Amygdala (tissue), 56 donors: ENCODE data around the gene SIDT2.
A peak's percentile ranks its signal among the peaks of the same experiment; 100 is the strongest.

Source experiments
- DNase-seq, 56 donors: peaks; one replicate each; lab custom pipeline; 2025; lab: John Stamatoyannopoulos, UW

Gene SIDT2

DNA sequence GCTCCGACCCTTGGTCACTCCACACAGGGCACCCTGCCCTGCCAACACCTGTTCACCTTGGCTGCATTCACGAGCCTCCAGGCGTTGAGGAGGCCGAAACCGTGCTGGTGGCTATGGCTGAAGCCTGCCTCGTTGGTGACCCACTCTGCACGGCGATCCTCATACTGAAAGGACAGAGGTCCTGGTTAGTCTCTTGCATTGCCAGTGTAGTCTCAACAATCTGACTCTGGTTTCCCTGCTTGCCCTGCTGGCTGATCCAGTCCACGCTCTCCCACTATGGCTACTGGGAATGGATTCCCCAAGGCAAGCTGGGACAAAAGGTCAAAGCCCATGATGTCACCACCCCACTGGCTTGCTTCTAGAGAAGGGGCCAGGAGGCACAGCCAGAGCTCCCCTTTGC lies 40.5 kb downstream of the SIDT2 start:
- DNase-seq: no peak

DNA sequence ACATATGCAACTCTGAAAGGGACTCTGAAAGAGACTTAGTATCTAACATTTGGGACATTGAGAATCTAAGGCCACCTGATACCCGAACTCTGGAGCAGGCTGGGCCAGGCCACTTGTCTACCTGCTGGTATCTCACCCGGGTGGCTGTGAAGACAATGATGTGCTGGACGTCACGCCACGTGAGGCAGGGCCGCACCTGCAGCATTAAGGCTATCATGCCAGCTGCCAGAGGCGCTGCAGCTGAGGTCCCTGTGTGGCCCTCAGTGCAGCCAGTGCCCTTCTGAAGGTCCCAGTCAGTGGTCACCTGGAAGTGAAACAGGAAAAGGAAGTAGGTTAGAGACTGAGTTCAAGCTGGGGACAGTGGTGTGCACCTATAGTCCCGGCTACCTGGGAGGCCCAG lies 40.9 kb downstream of the SIDT2 start:
- DNase-seq: no peak

DNA sequence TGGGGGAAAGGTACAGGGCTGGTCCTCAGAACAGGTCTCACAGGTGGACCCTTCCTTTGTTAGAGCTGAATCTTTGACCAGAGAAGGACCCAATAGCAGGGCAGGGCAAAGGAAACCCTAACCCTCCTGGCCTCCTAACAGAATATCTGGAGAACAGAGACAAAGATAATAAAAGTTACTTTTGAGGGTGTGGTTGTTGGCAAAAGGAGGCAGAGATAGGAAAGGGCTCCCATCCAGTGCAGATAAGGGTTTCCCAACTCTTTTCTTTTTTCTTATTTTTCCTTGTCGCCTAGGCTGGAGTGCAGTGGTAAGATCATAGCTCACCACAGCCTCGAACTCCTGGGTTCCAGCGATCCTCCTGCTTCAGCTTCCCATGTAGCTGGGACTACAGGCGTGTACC lies 41.5 kb downstream of the SIDT2 start:
- DNase-seq: no peak

DNA sequence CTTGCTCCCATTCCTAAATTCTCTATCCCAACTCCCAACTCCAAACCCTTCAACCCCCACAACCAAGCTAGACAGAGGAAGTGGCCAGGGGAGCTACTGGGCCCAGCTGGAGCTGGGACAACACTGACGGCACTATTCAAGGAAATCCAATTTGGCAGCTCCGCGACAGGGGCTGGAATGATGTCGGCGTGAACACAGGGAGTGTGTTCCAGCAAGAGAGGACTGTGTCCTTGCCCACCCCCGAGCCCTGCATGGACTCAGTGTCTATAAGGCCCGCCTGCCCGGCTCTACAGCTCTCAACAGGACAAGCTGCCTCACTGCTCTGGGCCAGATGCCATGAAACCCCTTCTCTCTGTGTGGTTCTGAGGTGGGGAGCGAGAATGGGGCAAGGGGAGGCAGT lies 42.0 kb downstream of the SIDT2 start:
- DNase-seq: peak in 42 of 56 donors; percentile 26 to 83 (median 60)

DNA sequence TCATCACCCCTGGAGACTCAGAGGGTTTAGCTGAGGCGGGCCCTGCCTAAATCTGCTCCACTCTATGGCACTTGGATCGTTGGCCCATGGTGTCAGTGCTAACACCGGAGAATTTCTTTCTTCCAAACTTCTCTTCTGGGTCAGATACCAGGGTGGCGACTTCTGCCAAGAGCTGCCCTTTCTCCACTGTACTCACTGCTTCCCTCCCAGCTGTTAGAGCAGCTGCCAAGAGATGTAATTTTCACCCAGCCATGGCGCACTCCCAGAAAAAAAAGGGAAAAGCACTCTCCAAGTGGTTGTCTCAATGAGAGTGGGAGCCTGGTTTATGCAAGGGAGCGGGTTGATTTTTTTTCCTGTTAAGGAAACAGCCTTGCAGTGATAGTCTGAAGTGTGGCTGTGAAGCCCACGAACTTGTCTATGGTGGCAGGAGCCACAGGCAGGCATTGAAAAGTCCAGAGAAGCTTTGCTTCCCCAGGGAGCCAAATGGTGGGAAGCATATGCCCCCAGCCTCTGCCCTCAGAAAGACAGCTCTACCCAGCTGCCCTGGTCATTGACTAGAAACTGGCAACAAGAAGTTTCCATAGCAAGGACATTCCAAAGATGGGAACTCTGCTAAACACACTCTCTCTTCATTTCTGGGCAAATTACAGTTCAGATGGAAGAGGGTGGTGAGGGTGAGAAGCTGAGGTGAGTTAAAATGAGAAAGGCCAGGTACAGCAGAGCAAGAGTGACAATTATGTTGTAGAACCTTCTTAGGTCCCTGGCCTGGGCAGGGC lies 42.6 kb downstream of the SIDT2 start:
- DNase-seq: peak in 7 of 56 donors; percentile 28 to 61 (median 41)

DNA sequence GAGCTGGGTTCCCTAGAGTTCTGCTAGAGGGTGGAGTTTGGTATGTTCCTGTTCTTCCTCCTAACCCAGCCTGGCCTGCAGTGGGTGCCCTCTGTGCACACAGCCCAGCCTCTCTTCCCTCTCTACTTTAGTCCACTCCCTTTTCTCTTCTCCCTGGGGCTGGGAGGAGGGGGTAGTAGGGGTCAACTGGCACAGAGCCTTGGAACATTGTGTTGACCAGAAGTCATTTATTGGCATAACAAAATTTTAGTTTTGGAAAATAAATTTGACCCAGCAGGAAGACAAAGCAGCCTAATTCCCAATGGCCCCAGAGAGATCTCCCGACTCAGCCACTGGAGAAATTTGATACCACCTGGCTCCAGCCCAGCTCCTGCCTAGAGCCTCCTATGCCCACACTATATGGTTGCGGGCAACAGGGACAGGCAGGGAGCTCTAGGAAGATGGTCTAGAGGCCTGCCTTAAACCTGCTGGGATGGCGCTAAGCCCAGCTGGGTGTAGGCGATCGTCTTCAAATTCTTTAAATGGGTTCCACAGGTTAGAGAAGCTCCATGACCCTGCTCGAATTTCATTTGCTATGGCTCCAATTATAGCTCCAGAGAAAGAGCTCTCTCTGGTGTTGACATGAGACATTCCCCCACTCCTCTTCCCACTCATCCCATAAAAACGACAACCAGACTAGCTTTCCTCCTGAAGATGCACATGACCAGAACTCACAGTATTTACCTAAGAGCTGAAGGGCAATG lies 43.4 kb downstream of the SIDT2 start:
- DNase-seq: peak in 1 of 56 donors; percentile 23

DNA sequence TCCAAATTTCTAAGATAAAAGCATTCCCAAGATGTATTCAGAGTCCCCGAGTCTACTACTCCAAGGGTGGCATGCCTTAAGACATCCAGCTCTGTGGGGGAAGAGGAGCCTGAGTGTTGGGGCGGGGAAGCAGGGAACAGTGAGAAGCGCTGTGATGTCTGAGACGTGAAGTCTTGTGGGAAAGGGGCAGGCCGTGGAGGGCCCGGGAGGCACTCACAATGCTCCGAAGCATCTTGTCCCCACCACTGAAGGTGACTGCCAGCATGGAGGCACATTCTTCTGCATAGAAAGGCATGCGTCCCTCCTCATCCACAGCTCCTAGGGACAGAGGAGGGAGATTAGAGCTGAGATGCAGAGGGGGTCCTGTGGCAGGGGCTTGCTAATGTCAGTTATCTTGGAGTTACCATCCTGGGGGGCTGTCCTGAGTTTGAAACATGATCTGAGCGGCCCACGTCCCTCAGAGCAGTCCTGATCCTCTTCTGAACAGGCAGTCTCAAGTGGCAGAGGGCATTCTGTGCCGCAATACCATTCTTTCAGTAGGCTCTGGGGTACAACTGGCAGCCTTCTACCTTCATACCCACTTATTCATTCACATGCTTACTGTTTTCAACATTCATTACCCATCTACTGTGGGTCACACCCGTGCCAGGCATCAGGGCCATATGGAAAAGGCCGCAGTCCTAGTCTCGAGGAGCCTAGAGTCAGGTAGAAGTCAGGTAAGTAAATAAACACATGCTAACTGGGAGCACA lies 44.6 kb downstream of the SIDT2 start:
- DNase-seq: no peak

DNA sequence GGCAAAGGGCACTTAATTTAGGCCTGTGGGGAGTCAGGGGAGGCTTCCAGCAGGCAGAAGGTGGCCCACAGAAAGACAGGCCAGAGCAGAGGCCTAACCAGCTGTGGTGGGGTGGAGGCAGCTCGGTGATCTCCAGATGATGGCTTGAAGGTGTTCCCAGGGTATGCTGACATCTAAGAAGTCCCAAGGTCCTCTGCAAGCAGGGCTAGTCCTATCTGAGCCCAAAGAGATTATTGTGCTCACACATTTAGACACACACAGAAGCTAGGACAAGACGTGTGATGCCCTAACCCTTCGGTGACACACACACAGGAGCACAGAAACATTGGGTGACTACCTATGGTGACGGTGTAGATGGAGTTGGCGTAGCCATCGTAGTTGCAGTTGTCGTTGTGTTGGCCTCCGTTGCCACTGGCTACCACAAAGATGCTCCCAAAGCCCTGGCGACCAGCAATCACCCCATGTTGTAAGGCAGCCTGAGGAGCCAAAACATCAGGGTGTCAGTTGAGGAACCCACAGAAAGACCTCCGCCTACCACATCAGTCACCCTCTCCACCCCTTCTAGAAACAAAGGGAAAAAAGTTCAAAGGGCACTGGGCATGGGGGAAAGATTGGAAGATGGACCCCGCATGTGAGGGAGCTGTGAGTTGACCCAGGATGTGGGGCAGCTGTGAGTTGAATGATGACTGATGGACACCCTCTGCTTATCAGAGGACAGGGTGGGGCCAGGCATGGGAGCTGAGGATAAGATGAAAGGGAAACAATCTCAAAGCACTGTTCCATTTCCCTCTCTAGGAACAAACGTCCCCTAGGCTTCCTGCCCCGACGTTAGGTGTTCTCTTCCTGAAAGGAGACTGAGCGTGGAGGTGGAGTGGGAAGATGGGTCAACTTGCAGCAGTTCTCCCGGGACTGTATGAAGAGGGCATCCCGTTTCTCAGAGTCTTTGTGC lies 45.5 kb downstream of the SIDT2 start:
- no peak for DNase-seq

DNA sequence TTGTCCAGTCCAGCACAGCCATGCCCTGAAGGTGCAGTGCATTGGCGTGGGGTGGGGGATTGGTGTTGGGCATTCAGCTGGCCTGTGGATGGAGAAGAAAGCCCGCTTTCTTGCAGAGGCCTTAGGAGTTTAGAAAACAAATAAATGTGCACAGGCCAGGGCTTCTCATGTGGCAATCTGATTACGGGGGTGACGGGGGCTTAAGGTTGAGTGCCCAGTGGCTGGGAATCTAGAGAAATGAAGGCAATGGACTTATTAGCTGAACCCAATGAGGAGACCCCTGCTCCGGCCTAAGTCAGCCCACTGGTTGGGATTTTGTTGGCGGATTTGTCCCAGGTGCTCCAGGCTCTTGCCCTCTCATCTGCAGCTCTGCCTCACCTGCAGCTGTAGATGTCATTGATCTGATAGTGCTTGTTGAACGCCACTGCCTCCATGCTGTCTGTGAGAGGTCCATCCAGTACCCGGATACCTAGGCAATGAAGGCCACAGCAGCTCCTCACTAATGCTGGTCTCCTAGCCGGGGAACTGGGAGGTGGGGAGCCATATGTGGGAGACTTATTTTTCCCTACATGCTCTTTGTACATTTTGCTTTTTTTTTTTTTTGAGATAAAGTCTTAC lies 47.1 kb downstream of the SIDT2 start:
- DNase-seq: no peak

DNA sequence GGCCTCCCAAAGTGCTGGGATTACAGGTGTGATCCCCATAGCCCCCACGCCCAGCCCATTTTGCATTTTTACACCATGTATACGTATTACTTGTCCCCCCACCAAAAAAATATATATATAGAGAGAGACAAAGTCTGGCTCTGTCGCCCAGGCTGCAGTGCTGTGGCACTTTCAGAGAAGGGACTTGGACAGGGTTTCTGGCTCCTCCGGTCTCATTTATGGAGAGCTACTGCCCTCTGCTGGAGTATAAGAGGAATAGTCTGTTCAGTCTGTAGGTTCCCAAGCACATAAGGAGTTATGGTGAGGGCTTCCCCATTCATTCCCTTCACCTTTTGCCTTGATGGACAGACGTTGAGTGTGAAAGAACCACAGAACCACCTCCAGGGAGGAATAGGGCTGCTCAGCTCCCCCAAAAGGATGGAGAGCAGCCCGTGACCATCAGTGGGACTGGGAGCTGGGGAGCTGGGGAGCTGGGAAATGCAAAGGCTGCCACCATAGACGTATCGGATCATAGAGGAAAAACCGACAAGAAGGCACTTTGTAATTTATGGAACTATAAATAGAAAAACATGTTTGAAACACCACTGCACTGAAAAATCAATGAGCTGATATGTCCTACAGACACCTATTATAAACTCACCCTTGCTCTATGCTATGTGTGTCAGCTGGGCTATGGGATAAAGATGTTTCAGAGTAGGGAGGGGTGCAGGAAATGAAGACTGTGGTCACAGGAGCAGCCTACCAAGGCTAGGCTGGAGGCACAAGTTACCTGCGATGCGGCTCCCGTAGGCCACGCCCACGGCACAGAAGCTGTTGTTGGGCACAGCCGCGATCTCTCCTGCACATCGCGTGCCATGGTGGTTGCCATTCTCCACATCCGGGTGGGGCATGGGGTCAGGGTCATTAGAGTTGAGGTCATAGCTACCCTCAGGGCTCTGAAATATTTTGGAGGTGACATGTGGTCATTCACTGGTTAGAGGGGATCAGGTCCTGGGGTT lies 48.1 kb downstream of the SIDT2 start:
- DNase-seq: peak in 28 of 56 donors; percentile 15 to 70 (median 34)

DNA sequence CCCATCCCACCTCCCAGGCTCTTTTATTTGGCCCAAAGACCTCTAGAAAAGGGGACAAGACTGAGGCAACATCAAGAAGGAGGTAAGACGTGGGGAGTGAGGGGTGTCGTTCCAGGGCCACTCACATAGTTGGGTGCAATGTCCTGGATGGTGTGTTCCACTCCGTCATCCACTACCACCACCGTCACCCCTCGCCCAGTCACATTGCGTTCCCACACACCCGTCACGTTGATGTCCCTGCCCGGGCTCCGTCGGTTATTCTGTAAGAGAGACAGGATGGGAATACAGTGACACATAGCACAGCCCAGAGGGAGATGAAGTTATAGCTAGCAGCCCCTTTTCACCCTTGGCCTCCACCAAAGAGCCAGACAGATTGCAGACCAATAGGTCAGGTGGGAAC lies 49.5 kb downstream of the SIDT2 start:
- DNase-seq: no peak

DNA sequence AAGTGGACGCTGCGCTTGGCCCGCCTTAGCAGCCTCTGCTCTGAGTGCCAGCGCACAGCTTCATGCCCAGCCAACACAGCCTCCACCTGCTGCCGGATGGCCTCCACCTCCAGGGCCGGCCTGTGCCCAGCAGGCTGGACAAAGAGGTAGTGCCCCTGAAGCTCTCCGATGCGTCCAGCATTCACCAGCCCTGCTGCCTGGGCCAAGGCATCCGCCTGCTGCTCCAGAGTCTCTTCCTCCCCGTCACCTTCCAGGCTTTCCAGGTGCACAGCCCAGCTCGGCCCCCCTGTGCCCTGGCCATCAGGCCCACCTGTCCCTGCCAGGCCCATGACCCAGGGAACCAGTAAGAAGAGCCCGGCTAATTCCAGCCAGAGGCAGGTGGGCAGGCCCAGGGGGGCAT lies 50.9 kb downstream of the SIDT2 start:
- DNase-seq: no peak

DNA sequence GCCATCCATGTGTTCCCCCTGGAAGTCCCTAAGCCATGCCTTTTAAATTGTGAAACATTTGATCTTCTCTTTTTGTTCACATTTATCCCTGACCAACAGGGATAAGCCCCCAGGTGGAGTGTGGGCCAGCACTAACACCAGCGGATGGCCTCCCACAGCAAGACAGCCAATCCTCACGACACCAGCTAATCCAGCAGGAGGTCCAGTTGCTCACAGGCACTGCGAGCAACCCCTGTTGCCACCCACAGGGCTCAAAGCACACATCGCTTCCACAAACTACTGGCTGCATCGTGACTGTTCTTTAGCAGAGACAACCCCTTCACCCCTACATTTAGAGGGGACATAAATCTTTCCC lies 51.4 kb downstream of the SIDT2 start:
- no peak for DNase-seq

DNA sequence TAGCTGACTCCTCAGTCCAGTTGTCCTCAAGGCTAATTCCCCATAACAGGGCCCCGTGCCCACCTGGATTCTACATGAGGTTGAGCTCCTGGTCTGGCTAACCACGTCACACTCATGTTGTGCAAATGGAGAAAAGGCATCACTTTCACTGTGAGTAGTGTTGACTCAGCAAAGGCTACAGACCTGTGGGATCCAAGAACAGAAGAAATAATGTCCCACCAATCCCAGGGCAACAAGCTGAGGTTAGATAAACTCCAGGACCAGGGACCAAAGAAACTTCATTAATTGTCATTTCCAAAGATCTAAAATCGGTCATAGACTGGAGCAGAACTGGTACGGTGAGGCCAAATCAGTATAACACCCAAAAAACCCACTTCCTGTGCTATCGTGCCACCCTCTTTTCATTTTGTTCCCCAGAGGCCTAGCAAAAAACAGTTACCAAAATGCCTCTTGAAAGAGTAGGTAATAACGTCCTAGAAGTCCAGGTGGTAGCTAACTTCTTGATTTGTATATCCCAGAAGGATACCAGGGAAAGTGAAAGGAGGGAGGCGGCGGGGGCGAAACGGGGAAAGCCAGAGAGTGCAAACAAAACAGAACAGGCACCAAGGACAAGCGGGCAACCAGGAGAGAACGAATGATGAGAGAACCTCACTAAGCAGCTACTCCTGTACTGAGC lies 51.9 kb downstream of the SIDT2 start:
- DNase-seq: no peak

DNA sequence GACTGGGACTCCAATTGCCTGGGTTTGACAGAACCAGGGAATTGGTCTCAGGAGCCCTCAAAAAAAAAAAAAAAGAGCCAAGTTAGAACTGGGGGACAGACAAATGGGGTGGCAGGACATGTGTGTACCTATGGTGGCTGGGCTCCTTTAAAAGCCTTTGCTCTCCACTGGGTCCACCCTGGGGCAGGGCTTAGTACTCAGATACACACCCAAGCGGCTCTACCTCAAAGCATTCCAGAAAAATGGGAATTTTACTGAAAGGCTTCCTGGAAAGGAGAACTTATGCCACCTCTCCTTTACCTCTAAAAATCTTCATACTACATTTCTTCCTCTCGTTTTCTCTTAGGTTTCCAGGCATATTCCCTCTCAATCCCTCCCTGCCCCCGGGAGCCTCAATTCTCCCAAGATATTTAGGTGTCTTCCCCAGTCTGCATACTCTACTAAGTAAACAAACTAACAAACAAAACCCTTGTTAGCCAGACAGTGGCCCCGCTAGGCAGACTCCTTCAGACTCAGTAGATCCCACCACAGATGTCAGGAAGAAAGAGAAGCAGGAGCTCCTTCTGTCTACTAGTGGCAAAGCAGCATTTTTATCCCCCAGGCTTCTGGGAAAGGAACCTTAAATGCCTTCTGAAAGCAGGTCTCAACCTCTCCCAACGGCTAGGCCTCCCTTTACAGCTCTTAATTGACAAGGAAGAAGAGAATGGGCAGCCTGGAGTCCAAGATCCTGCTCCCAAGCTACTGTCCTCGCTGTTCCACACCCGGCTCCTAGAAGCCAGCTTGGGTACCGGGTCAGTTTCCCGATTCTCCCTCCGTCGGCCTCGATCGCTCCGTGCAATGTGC lies 52.7 kb downstream of the SIDT2 start:
- DNase-seq: peak in 1 of 56 donors; percentile 46

DNA sequence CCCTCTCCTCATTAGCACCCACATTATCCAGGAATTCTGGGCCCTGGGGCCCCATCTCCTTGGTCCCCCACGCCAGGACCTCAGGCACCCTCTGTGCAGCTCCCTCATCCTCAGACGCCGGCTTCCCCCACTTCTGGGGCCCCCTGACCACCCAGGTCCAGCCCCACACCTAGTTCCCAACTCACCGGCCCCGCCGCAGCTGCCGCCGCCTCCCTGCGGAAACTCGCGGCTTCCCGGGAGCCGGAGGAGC lies 53.2 kb downstream of the SIDT2 start, which contains the start of gene PCSK7:
PCSK7 (minus strand) TSS at position 232 of the 250 bp plus-strand sequence. CDS start 2,229 bp downstream, outside the sequence.
- DNase-seq: peak in 3 of 56 donors; percentile 43 to 71 (median 63)
